Measurements from ENCODE around the gene MRPL55. TPM values are rescaled to one million over a fixed set of nuclear protein-coding genes. Genes with fewer than 3 reads are reported as not detected.

Gene MRPL55
- total RNA-seq, 1 experiment from 2014 or later = 60.4 TPM

- intact Hi-C loops (cut with micrococcal nuclease; ENCODE audit: unreplicated experiment) = no loop called here
- DNase-seq (ENCODE audit: low spot score) = no peak
- ChIA-PET CTCF (no interaction called here), POLR2A (ENCODE audit: low non-redundant PET) (no interaction called here)
- Histone ChIP-seq H3K4me1 (ENCODE audit: insufficient read depth, low read length, poor library complexity, severe bottlenecking) (peaks cover 11% of the 10 kb centered on the region), H3K9me3 (ENCODE audit: low read depth, low read length, poor library complexity, severe bottlenecking) (no peaks in the 10 kb centered on the region), H3K36me3 (ENCODE audit: insufficient read depth, low read length, poor library complexity, severe bottlenecking) (peaks cover 10% of the 10 kb centered on the region), H3K27ac (ENCODE audit: low read depth, low read length, poor library complexity, severe bottlenecking) (no peak overlapping the region), H3K27me3 (replicated peaks; ENCODE audit: insufficient read depth, low read depth, low read length, poor library complexity) (no peaks in the 10 kb centered on the region), H3K4me3 (ENCODE audit: low read depth, low read length, poor library complexity, severe bottlenecking) (no peak overlapping the region)
- TF ChIP-seq CTCF (conservative IDR thresholded peaks at IDR 0.05; ENCODE audit: low read depth, low read length) = no peak
- no peak for TF ChIP-seq EZH2 (IDR thresholded peaks at IDR 0.05; ENCODE audit: borderline replicate concordance, low read depth, low read length, poor library complexity, severe bottlenecking)
- BruUV-seq (replicated peaks) = no TSS peak
Observed at GRCh38 chr1:228105996-228106799, 2.9 kb downstream of the MRPL55 start.

- Histone ChIP-seq H3K4me1 (ENCODE audit: insufficient read depth, low read length, poor library complexity, severe bottlenecking) (peaks cover 11% of the 10 kb centered on the region), H3K4me3 (ENCODE audit: low read depth, low read length, poor library complexity, severe bottlenecking) (no peak overlapping the region), H3K27me3 (replicated peaks; ENCODE audit: insufficient read depth, low read depth, low read length, poor library complexity) (no peaks in the 10 kb centered on the region), H3K27ac (ENCODE audit: low read depth, low read length, poor library complexity, severe bottlenecking) (no peak overlapping the region), H3K9me3 (ENCODE audit: low read depth, low read length, poor library complexity, severe bottlenecking) (no peaks in the 10 kb centered on the region), H3K36me3 (ENCODE audit: insufficient read depth, low read length, poor library complexity, severe bottlenecking) (peaks cover 17% of the 10 kb centered on the region)
- DNase-seq (ENCODE audit: low spot score) = no peak
- intact Hi-C loops (cut with micrococcal nuclease; ENCODE audit: unreplicated experiment) = no loop called here
- ChIA-PET CTCF (no interaction called here), POLR2A (ENCODE audit: low non-redundant PET) (no interaction called here)
- no TSS peak for BruUV-seq (replicated peaks)
- TF ChIP-seq EZH2 (IDR thresholded peaks at IDR 0.05; ENCODE audit: borderline replicate concordance, low read depth, low read length, poor library complexity, severe bottlenecking) (no peak), CTCF (conservative IDR thresholded peaks at IDR 0.05; ENCODE audit: low read depth, low read length) (no peak)
Observed at GRCh38 chr1:228105270-228105995, 3.7 kb downstream of the MRPL55 start.

- no peaks in the 10 kb centered on the region for H3K27me3 ChIP-seq (replicated peaks; ENCODE audit: insufficient read depth, low read depth, low read length, poor library complexity)
- TF ChIP-seq CTCF (conservative IDR thresholded peaks at IDR 0.05; ENCODE audit: low read depth, low read length) (no peak), EZH2 (IDR thresholded peaks at IDR 0.05; ENCODE audit: borderline replicate concordance, low read depth, low read length, poor library complexity, severe bottlenecking) (no peak)
- BruUV-seq (replicated peaks) = no TSS peak
- H3K36me3 ChIP-seq (ENCODE audit: insufficient read depth, low read length, poor library complexity, severe bottlenecking) = peaks cover 23% of the 10 kb centered on the region
- CTCF ChIA-PET = no interaction called here
- intact Hi-C loops (cut with micrococcal nuclease; ENCODE audit: unreplicated experiment) = no loop called here
- H3K4me3 ChIP-seq (ENCODE audit: low read depth, low read length, poor library complexity, severe bottlenecking) = no peak overlapping the region
- POLR2A ChIA-PET (ENCODE audit: low non-redundant PET) = no interaction called here
- no peak overlapping the region for H3K27ac ChIP-seq (ENCODE audit: low read depth, low read length, poor library complexity, severe bottlenecking)
- peaks cover 6% of the 10 kb centered on the region for H3K4me1 ChIP-seq (ENCODE audit: insufficient read depth, low read length, poor library complexity, severe bottlenecking)
- no peaks in the 10 kb centered on the region for H3K9me3 ChIP-seq (ENCODE audit: low read depth, low read length, poor library complexity, severe bottlenecking)
- no peak for DNase-seq (ENCODE audit: low spot score)
Observed at GRCh38 chr1:228104526-228105269, 4.4 kb downstream of the MRPL55 start.

All from A673 (cell line).